ENCODE data around the gene HEPHL1.

HEPHL1 gene

GRCh38 chr11:94018721-94019120, 2.4 kb upstream of the HEPHL1 start:
- intact Hi-C loops (cut with DNase I), result no loop called here
- DNase-seq, result no peak

GRCh38 chr11:94023856-94024255, 2.7 kb downstream of the HEPHL1 start:
- intact Hi-C loops (cut with DNase I), result no loop called here
- DNase-seq, result no peak

GRCh38 chr11:94024547-94024946, 3.4 kb downstream of the HEPHL1 start:
- no peak for DNase-seq
- intact Hi-C loops (cut with DNase I), result no loop called here

- no peak for DNase-seq
- intact Hi-C loops (cut with DNase I), result no loop called here
Measured at GRCh38 chr11:94025690-94026394, 4.7 kb downstream of the HEPHL1 start.

DNA sequence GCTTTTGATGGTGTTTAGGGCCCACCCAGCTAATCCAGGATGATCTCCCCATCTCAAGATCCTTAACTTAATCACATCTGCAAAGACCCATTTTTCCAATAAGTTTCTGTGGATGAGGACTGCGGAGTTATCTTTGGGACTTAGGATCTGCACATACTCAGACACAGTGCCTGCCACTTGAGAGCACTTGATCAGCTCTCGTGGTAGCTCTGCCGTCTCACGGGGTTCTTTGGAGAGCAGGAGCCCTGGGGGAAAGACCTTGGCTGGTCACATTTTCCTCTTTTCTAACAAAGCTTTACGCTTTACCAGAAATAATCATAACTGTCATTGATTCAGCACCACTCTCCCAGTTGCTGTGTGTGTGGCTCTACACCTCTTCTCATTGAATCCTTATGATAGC, 6.1 kb downstream of the HEPHL1 start:
- intact Hi-C loops (cut with DNase I), result no loop called here
- DNase-seq, result no peak

GRCh38 chr11:94028436-94028835, 7.3 kb downstream of the HEPHL1 start:
- no peak for DNase-seq
- intact Hi-C loops (cut with DNase I), result no loop called here

DNA sequence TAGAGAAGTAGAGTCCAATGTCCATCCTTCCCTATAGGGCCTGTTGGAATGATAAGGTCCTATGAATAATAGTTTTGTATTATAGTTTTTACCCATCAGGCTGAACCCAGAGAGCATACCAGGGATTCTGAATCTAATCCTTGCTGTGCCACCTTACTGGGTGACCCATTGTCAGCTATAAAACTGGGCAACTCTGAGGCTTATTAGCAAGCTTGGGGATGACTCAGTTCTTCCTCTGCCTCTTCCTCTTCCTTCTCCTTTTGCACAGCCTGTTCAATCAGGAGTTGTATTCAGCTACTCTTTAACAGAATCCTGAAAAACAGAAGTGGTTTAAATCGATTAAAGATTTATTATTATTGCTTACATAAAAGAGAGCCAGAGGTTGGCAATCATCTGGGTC, 8.9 kb downstream of the HEPHL1 start:
- intact Hi-C loops (cut with DNase I), result no loop called here
- no peak for DNase-seq

DNA sequence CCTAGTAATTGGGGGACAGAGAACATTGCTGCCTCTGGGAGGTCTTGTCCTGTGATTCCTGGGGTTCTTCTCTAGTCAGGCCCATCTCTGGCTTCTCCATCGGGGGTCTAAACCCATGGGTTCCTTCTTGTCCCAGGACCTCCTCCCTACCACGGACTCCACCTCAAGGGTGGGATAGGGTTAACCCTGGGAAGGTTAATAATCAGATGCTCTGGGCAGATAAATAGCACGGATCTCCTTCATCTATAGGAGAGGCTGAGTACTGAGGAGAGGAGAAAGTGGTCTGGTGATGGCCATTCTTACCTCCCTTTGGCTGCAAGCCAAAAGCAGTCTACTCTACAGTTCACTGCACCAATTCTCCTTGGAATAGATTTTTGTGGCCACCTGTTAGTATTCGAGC, 10.5 kb downstream of the HEPHL1 start:
- no peak for DNase-seq
- intact Hi-C loops (cut with DNase I), result no loop called here

DNA sequence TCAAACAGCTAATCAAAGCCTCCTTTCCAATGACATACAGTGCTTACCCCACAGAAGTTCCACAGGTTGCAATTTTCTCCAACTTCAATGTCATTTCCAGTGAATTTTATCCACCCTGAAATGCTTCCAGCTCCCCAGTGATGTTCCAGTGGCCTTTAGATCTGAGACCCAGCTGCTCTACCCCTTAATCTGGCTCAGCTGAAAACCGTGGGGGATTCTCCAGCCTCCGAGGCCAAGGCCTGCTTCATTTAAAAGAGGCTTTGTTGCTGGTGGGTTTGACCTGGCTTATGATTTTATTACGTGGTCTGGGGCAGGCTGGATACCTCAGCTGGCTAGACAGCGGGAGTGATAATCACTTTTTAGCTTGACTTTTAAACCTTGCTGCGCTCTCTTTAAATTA, 10.9 kb downstream of the HEPHL1 start:
- intact Hi-C loops (cut with DNase I), result no loop called here
- DNase-seq, result no peak

GRCh38 chr11:94032725-94033124, 11.6 kb downstream of the HEPHL1 start:
- no peak for DNase-seq
- intact Hi-C loops (cut with DNase I), result no loop called here

- no peak for DNase-seq
- intact Hi-C loops (cut with DNase I), result no loop called here
Measured at GRCh38 chr11:94034207-94034606, 13.1 kb downstream of the HEPHL1 start.

GRCh38 chr11:94036096-94036495, 14.9 kb downstream of the HEPHL1 start:
- no peak for DNase-seq
- intact Hi-C loops (cut with DNase I), result no loop called here

GRCh38 chr11:94043241-94043640, 22.1 kb downstream of the HEPHL1 start:
- no peak for DNase-seq
- intact Hi-C loops (cut with DNase I), result no loop called here

DNA sequence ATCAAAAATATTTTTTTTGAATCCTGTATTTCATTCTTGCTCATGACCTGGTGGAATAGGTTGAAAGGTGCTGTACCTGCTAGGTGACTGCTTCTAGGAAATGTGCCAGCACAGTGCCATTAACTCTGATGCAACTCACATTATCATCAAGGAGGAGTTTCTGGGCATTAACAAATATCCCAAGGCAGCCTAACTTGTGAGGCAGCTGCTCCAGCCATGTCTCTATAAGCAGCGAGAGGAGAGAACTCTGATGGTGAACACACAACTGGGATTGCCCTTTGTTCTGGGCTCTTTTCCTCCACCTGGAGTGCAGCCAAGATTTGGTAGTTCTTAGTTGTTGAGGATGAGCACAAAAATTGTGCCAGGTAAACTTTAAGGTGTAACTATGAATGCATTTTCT, 25.6 kb downstream of the HEPHL1 start:
- DNase-seq, result no peak
- intact Hi-C loops (cut with DNase I), result no loop called here

DNA sequence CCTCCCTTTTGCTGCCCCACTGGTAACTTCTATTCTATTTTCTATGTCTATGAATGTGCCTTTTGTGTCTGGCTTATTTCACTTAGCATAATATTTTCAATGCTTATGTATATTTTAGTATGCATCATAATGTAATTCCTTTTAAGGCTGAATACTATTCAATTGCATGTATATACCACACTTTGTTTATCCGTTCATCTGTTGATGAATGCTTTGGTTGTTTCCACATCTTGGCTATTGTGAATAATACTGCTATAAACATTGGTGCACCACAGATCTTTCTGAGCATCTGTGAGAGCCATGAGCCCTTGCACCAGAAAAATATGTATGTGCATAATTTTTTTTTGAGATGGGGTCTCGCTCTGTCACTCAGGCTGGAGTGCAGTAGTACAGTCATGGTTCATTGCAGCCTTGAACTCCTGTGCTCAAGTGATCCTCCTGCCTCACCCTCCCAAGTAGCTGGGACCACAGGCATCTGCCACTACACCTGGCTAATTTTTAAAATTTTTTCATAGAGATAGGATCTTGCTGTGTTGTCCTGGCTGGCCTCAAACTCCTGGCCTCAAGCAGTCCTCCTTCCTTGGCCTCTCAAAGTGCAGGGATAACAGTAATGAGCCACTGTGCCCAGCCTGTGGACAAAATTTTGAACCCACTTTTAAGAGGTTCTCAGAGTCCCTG, 27.0 kb downstream of the HEPHL1 start:
- intact Hi-C loops (cut with DNase I), result no loop called here
- no peak for DNase-seq

DNA sequence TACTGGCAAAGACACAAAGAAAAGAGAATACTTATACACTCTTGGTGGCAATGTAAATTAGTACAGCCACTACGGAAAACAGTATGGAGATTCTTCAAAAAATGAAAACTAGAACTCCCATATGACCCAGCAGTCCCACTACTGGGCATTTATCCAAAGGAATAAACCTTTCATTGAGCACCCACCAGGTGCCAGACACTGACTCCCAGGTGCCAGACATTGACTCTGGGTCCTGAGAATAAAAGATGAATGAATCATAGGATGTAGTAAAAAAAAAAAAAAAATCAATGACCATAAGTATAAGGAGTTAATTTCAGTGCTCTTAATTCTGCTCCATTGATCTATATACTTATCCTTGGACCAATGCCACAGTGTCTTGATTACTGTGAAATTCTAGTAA, 28.2 kb downstream of the HEPHL1 start:
- intact Hi-C loops (cut with DNase I), result no loop called here
- no peak for DNase-seq

DNA sequence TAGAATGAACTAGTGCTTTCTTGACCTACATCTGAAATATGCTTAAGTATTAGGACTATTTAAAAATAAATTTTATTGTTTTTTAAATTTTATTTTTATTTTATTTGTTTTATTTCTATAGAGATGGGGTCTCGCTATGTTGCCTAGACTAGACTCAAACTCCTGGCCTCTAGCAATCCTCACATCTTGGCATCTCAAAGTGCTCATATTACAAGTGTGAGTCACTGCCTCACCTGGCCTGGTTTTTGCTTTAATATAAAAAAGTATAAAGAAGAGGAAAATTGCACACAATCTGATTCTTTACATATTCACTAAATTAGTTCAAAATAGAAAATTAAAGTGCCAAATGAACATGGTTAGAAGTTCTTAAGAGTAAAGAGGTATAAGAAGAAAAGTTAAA, 37.5 kb downstream of the HEPHL1 start:
- intact Hi-C loops (cut with DNase I), result no loop called here
- DNase-seq, result no peak

DNA sequence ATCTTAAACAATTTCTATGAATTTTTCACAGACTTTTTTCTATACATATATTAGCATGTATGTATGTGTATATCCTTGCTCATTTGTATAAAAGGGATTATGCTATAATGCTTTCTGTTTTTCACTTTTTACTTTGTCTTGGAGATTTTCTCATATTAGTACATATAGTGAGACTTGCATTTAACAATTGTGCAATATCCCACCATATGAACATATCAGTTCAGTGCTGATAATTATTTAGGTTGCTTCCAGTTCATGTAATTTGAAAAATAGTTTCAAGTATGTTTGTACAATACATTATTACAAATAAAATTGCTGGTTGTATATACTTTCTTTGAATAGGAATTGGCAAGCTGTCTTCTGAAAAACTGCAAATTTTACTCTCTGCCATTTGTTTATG, 37.9 kb downstream of the HEPHL1 start:
- intact Hi-C loops (cut with DNase I), result no loop called here
- DNase-seq, result no peak

GRCh38 chr11:94060401-94060800, 39.2 kb downstream of the HEPHL1 start:
- intact Hi-C loops (cut with DNase I), result no loop called here
- DNase-seq, result no peak

GRCh38 chr11:94062360-94062759, 41.2 kb downstream of the HEPHL1 start:
- intact Hi-C loops (cut with DNase I), result no loop called here
- no peak for DNase-seq

- DNase-seq, result no peak
- intact Hi-C loops (cut with DNase I), result no loop called here
Measured at GRCh38 chr11:94066901-94067429, 45.8 kb downstream of the HEPHL1 start.
